ENCODE measurements around the gene KDM4B.

The KDM4B gene

GRCh38 chr19:4984438-4984990 is 15.6 kb downstream of the KDM4B start:
- no peak overlapping the region for H3K4me3 Mint-ChIP-seq
- no peak for ATAC-seq (replicated peaks)
- peak overlapping the region; percentile 47 for H3K27ac Mint-ChIP-seq
- H3K9me3 Mint-ChIP-seq: no peaks in the 10 kb centered on the region
- H3K4me1 Mint-ChIP-seq: peaks cover 33 to 69% of the 10 kb centered on the region in 2 donors
- DNase-seq: no peak
- no peaks in the 10 kb centered on the region for H3K27me3 Mint-ChIP-seq
- H3K36me3 Mint-ChIP-seq: peaks cover 0 to 11% of the 10 kb centered on the region in 2 donors

GRCh38 chr19:4985551-4985991 is 16.7 kb downstream of the KDM4B start:
- DNase-seq (no peak), ATAC-seq (replicated peaks) (no peak)
- no peaks in the 10 kb centered on the region for H3K27me3 Mint-ChIP-seq
- H3K36me3 Mint-ChIP-seq: peaks cover 5 to 15% of the 10 kb centered on the region in 2 donors
- H3K4me1 Mint-ChIP-seq: peaks cover 33 to 75% of the 10 kb centered on the region in 2 donors
- no peak overlapping the region for H3K4me3 Mint-ChIP-seq
- H3K27ac Mint-ChIP-seq: no peak overlapping the region
- H3K9me3 Mint-ChIP-seq: peaks cover 0 to 1% of the 10 kb centered on the region in 2 donors

DNA sequence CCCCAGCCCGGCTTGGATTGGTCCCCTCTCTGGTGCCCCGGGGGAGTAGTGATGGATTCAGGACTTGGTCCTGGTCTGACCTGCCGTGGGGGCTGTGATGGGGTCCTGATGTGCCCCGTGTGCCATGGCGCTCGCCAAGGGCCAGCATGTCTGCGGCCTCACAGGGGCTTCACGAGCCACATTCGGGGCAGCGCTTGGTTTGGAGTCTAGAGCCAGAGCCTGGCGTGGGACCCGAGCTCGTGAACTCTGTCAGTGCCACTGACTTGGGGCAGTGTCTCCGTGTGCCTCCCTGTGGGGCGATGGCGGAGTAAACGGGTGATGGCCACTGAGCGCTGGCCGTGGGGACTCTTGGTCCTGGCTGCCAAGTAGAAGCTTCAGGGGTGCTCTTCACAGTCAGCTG is 17.1 kb downstream of the KDM4B start:
- Mint-ChIP-seq H3K4me1 (peaks cover 30 to 73% of the 10 kb centered on the region in 2 donors), H3K4me3 (no peak overlapping the region), H3K36me3 (peaks cover 5 to 15% of the 10 kb centered on the region in 2 donors), H3K27me3 (no peaks in the 10 kb centered on the region), H3K27ac (no peak overlapping the region), H3K9me3 (peaks cover 0 to 1% of the 10 kb centered on the region in 2 donors)
- DNase-seq (no peak), ATAC-seq (replicated peaks) (no peak)

DNA sequence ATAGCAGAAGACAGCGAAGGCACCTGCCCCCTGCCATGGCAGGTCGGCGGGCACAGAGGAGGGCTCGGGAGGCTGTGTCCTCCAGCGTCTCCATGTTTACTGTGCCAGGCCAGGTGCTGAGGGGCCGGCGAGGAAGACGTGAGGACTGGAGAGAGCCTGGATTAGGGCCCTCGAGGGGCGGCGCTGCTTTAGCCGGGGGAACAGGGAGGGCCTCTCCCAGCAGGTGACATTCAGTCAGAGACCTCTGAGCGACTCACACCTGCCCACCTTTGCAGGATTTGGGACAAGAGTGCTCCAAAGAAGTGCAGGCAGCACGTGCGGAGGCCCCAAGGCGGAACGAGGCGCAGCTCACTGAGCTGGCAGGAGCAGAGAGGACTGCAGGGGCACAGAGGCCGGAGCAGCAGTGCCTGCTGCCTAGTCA is 17.6 kb downstream of the KDM4B start:
- peaks cover 28 to 69% of the 10 kb centered on the region in 2 donors for H3K4me1 Mint-ChIP-seq

DNA sequence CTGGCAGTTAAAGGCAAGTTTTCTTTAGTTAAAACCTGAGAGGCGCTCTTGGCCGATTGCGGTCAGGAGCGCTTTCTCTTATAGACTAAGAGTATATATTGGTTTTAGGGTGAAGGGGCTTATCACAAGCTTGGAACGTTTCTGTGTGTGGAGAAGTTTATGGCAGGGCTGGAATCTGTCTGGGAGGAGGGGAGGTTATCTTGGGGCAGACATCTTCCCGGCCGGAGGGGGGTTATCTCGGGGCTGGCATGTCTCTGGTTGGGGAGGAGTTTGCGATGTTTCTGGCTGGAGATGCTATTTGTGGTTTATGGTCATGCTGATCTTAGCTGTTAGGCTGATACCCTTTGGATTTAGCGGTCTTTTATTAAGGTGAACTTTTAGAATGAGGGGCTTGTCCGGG is 18.3 kb downstream of the KDM4B start:
- Mint-ChIP-seq H3K4me3 (no peak overlapping the region), H3K36me3 (peaks cover 13 to 22% of the 10 kb centered on the region in 2 donors), H3K9me3 (peaks cover 1 to 7% of the 10 kb centered on the region in 2 donors), H3K27ac (peak overlapping the region; percentile 60), H3K4me1 (peaks cover 24 to 64% of the 10 kb centered on the region in 2 donors), H3K27me3 (no peaks in the 10 kb centered on the region)
- no peak for ATAC-seq (replicated peaks)
- no peak for DNase-seq

More for the DNA sequence above, 17.6 kb downstream of the KDM4B start:
- ATAC-seq (replicated peaks): no peak
- DNase-seq: no peak
- peaks cover 0 to 1% of the 10 kb centered on the region in 2 donors for H3K9me3 Mint-ChIP-seq
- H3K27ac Mint-ChIP-seq: no peak overlapping the region
- H3K4me3 Mint-ChIP-seq: no peak overlapping the region
- no peaks in the 10 kb centered on the region for H3K27me3 Mint-ChIP-seq
- peaks cover 5 to 16% of the 10 kb centered on the region in 2 donors for H3K36me3 Mint-ChIP-seq

GRCh38 chr19:4987692-4988370 is 18.9 kb downstream of the KDM4B start:
- ATAC-seq (replicated peaks) (no peak), DNase-seq (no peak)
- Mint-ChIP-seq H3K36me3 (peaks cover 18 to 24% of the 10 kb centered on the region in 2 donors), H3K27ac (peak overlapping the region; percentile 60), H3K9me3 (peaks cover 1 to 8% of the 10 kb centered on the region in 2 donors), H3K27me3 (no peaks in the 10 kb centered on the region), H3K4me1 (peaks cover 20 to 58% of the 10 kb centered on the region in 2 donors), H3K4me3 (no peak overlapping the region)

GRCh38 chr19:4988770-4989251 is 19.9 kb downstream of the KDM4B start:
- peaks cover 18 to 48% of the 10 kb centered on the region in 2 donors for H3K4me1 Mint-ChIP-seq
- peaks cover 23 to 24% of the 10 kb centered on the region in 2 donors for H3K36me3 Mint-ChIP-seq
- peaks cover 1 to 8% of the 10 kb centered on the region in 2 donors for H3K9me3 Mint-ChIP-seq
- no peaks in the 10 kb centered on the region for H3K27me3 Mint-ChIP-seq
- ATAC-seq (replicated peaks) (no peak), DNase-seq (no peak)
- no peak overlapping the region for H3K27ac Mint-ChIP-seq
- H3K4me3 Mint-ChIP-seq: no peak overlapping the region

- H3K4me3 Mint-ChIP-seq: no peak overlapping the region
- H3K27me3 Mint-ChIP-seq: no peaks in the 10 kb centered on the region
- H3K4me1 Mint-ChIP-seq: peaks cover 19 to 36% of the 10 kb centered on the region in 2 donors
- no peak overlapping the region for H3K27ac Mint-ChIP-seq
- peaks cover 24% of the 10 kb centered on the region in 2 donors for H3K36me3 Mint-ChIP-seq
- H3K9me3 Mint-ChIP-seq: peaks cover 1 to 8% of the 10 kb centered on the region in 2 donors
- no peak for ATAC-seq (replicated peaks)
- DNase-seq: no peak
Observed at GRCh38 chr19:4990306-4990705, 21.4 kb downstream of the KDM4B start.

- DNase-seq (no peak), ATAC-seq (replicated peaks) (no peak)
- Mint-ChIP-seq H3K27me3 (no peaks in the 10 kb centered on the region), H3K27ac (no peak overlapping the region), H3K9me3 (peaks cover 1 to 8% of the 10 kb centered on the region in 2 donors), H3K36me3 (peaks cover 27 to 31% of the 10 kb centered on the region in 2 donors), H3K4me1 (peaks cover 17 to 29% of the 10 kb centered on the region in 2 donors), H3K4me3 (no peak overlapping the region)
Observed at GRCh38 chr19:4991538-4991937, 22.6 kb downstream of the KDM4B start.

- H3K27me3 Mint-ChIP-seq: no peaks in the 10 kb centered on the region
- H3K27ac Mint-ChIP-seq: no peak overlapping the region
- ATAC-seq (replicated peaks) (no peak), DNase-seq (no peak)
- peaks cover 28 to 37% of the 10 kb centered on the region in 2 donors for H3K36me3 Mint-ChIP-seq
- no peak overlapping the region for H3K4me3 Mint-ChIP-seq
- H3K4me1 Mint-ChIP-seq: peaks cover 19 to 28% of the 10 kb centered on the region in 2 donors
- H3K9me3 Mint-ChIP-seq: peaks cover 1 to 8% of the 10 kb centered on the region in 2 donors
Observed at GRCh38 chr19:4991996-4992698, 23.2 kb downstream of the KDM4B start.

GRCh38 chr19:4993683-4994082 is 24.8 kb downstream of the KDM4B start:
- Mint-ChIP-seq H3K4me1 (peaks cover 13 to 16% of the 10 kb centered on the region in 2 donors), H3K9me3 (peaks cover 1 to 8% of the 10 kb centered on the region in 2 donors), H3K27me3 (no peaks in the 10 kb centered on the region), H3K36me3 (peaks cover 31 to 40% of the 10 kb centered on the region in 2 donors), H3K4me3 (no peak overlapping the region), H3K27ac (no peak overlapping the region)
- no peak for ATAC-seq (replicated peaks)
- DNase-seq: no peak

- peak overlapping the region; percentile 51 for H3K27ac Mint-ChIP-seq
- no peak for DNase-seq
- H3K9me3 Mint-ChIP-seq: peaks cover 0 to 7% of the 10 kb centered on the region in 2 donors
- no peak for ATAC-seq (replicated peaks)
- no peak overlapping the region for H3K4me3 Mint-ChIP-seq
- peaks cover 28 to 50% of the 10 kb centered on the region in 2 donors for H3K36me3 Mint-ChIP-seq
- no peaks in the 10 kb centered on the region for H3K27me3 Mint-ChIP-seq
- peaks cover 14 to 19% of the 10 kb centered on the region in 2 donors for H3K4me1 Mint-ChIP-seq
Observed at GRCh38 chr19:4996701-4997100, 27.8 kb downstream of the KDM4B start.

GRCh38 chr19:4997297-4997696 is 28.4 kb downstream of the KDM4B start:
- no peak for DNase-seq
- Mint-ChIP-seq H3K9me3 (peaks cover 0 to under 1% of the 10 kb centered on the region in 2 donors), H3K27me3 (no peaks in the 10 kb centered on the region), H3K4me3 (no peak overlapping the region), H3K27ac (no peak overlapping the region), H3K36me3 (peaks cover 23 to 44% of the 10 kb centered on the region in 2 donors), H3K4me1 (peaks cover 15 to 20% of the 10 kb centered on the region in 2 donors)
- ATAC-seq (replicated peaks): no peak

- Mint-ChIP-seq H3K27me3 (no peaks in the 10 kb centered on the region), H3K36me3 (peaks cover 14 to 34% of the 10 kb centered on the region in 2 donors), H3K9me3 (no peaks in the 10 kb centered on the region), H3K4me1 (peaks cover 28 to 29% of the 10 kb centered on the region in 2 donors), H3K4me3 (no peak overlapping the region), H3K27ac (no peak overlapping the region)
- no peak for ATAC-seq (replicated peaks)
- DNase-seq: no peak
Observed at GRCh38 chr19:5000120-5000611, 31.3 kb downstream of the KDM4B start.

All from stimulated activated naive B cell treated with anti-CD40 and anti-IgM and Interleukin-4, amounts not matched to agents 10 μg/mL and 1 μg/mL and 100 μg/mL, for 72 hours (primary cell).